ENCODE results near the gene RNF41.

The RNF41 gene

DNA sequence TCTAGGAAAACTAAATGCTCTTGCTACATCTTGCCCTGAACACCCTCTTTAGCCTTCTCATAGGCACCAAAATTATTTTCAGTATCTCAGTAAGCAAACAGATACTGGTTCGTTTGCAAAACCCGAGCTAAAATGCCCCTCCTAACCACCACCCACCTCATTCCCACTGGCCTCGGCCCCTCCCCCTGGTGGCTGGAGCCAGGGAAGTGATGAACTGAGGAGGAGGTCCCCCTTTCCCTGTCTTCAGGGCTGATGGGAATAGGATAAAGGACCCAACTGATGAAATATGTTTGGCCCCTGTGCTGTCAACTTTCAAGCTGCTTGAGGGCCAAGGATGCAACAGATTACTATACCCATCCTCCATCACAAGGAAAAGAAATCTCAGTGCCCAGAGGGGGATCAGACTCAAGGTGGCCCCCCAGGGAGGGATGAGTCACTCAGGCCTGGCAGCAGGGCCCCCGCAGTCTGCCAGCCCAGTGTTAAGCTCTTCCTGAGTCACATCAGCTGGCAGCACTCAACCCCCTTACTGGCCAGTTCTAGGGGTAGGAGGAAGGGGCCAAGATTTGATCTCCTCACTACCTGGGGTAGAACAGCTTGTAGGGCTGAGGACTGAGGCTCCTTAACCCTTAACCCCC, 34.7 kb upstream of the RNF41 start:
- no peak for DNase-seq (ENCODE audit: low read depth)
- TF ChIP-seq, protein P1, sequence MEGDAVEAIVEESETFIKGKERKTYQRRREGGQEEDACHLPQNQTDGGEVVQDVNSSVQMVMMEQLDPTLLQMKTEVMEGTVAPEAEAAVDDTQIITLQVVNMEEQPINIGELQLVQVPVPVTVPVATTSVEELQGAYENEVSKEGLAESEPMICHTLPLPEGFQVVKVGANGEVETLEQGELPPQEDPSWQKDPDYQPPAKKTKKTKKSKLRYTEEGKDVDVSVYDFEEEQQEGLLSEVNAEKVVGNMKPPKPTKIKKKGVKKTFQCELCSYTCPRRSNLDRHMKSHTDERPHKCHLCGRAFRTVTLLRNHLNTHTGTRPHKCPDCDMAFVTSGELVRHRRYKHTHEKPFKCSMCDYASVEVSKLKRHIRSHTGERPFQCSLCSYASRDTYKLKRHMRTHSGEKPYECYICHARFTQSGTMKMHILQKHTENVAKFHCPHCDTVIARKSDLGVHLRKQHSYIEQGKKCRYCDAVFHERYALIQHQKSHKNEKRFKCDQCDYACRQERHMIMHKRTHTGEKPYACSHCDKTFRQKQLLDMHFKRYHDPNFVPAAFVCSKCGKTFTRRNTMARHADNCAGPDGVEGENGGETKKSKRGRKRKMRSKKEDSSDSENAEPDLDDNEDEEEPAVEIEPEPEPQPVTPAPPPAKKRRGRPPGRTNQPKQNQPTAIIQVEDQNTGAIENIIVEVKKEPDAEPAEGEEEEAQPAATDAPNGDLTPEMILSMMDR (IDR thresholded peaks at IDR 0.05; ENCODE audit: control insufficient read depth, extremely low read depth, insufficient read depth): no peak
- no peak overlapping the region for H3K4me3 ChIP-seq (ENCODE audit: low read depth, low read length)

DNA sequence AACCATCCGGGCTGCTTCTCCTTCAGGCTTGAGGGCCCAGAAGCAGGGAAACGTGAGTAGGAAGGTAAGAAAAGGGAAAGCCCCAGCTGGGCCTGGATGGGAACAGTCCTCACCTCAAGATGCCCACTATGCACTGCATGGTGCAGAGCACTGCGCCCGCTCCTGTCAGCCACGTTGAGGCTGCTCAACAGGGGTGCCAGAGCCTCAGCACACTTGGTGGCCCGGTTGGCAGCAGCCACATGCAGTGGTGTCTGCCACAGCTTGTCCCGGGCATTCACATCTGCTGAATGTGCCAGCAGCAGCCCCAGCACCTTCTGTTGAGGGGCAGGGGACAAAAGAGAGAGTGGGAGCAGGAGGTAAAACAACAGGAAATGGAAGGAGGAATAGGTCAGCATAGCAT, 33.9 kb upstream of the RNF41 start:
- no peak for DNase-seq (ENCODE audit: low read depth)
- TF ChIP-seq, protein P1 (IDR thresholded peaks at IDR 0.05; ENCODE audit: control insufficient read depth, extremely low read depth, insufficient read depth): no peak
- no peak overlapping the region for H3K4me3 ChIP-seq (ENCODE audit: low read depth, low read length)

DNA sequence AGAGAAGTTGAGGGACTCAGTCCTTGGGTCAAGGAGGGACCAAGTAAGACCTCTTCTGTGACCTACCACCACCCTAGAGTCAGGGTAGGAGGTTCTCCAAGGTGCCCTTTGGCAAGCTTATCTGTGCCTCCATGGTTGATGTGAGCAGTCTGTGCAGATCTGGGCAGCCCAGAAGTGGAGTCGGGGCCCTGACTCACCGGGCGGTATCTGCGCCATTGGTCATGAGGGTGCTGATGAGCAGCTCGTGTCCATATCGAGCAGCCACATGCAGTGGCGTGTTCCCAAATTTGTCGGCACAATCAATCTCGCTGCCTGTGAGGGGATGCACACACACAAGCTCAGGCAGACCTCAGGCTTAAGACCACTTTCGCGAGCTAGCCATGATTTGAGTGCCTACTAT, 31.4 kb upstream of the RNF41 start:
- TF ChIP-seq, protein P1 (IDR thresholded peaks at IDR 0.05; ENCODE audit: control insufficient read depth, extremely low read depth, insufficient read depth): no peak
- DNase-seq (ENCODE audit: low read depth): no peak
- no peak overlapping the region for H3K4me3 ChIP-seq (ENCODE audit: low read depth, low read length)

DNA sequence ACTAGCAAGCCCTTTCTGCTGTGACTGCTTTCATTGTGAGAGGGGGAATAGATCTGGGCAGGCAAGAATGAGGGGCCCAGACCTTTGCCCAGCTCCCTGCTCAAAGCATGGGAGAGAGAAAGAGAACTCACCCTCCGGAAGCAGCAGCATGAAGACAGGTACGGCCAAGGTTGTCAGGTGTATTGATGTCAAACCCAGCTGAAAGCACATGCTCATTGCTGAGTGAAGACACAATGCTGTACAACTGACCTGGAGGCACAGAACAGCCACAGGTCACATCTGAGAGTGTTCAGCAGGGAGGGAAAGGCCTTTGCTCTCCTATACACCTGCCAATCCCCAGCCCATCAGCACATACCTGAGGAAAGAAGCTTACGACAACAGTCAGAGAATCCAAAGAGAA, 30.9 kb upstream of the RNF41 start:
- no peak overlapping the region for H3K4me3 ChIP-seq (ENCODE audit: low read depth, low read length)

DNA sequence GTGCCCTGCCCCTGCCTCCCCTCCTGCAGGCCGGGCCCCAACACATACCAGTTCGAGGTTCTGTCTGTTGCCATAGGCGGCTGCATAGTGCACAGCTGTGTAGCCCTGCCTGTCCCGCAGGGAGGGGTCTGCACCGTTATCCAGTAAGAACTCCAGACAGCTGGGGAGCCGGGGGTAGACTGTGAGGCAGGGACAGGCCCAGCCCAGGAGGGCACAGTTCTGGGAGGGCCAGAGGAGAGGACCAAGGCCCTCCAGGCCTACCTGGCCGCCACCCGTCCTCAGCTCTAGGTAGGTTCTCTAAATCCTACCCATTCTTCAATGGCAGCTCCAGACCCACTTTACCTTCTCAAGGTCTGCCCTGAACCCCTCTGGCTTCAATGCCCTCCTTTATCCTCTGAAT, 27.0 kb upstream of the RNF41 start:
- TF ChIP-seq, protein P1 (IDR thresholded peaks at IDR 0.05; ENCODE audit: control insufficient read depth, extremely low read depth, insufficient read depth): no peak
- H3K4me3 ChIP-seq (ENCODE audit: low read depth, low read length): no peak overlapping the region
- no peak for DNase-seq (ENCODE audit: low read depth)

More for the DNA sequence above, 30.9 kb upstream of the RNF41 start:
- TF ChIP-seq, protein P1 (IDR thresholded peaks at IDR 0.05; ENCODE audit: control insufficient read depth, extremely low read depth, insufficient read depth): no peak
- DNase-seq (ENCODE audit: low read depth): no peak

DNA sequence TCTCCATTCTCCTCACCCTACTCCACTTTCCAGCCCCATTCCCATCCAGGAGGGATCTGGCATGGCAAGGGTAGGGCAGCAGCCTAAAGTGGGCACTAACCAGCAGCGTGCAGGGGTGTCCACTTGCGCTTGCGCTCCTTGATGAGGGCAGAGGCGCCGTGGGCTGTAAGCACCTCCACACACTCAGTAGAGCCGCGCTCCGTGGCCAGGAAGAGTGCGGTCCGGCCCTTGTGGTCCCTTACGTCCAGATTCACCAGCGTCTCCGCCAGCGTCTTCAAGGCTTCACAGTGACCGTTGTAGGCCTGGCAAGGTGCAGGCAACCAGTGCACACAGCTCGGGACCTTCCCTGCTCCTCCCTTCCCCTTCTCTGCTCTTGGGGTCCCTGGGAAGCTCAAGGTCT, 26.2 kb upstream of the RNF41 start:
- no peak for DNase-seq (ENCODE audit: low read depth)
- no peak overlapping the region for H3K4me3 ChIP-seq (ENCODE audit: low read depth, low read length)
- TF ChIP-seq, protein P1 (IDR thresholded peaks at IDR 0.05; ENCODE audit: control insufficient read depth, extremely low read depth, insufficient read depth): no peak

DNA sequence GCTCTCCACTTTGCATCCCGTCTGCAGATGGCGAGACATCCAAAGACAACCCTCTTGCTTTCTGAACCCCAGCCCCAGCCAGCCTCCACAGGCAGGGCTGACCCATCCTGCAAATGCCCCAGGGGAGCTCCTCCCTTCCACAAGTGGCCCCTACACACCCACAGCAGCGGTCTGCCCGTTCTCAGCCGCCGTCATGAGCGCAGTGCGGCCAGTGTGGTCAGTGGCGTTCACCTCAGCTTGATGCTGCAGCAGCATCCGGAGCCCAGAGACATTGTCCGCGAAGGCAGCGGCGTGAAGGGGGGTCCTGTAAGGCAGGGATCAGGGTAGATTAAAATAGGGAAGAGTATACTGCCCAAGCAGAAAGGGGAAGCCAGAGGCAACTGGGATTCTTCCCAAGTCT, 22.8 kb upstream of the RNF41 start:
- H3K4me3 ChIP-seq (ENCODE audit: low read depth, low read length): no peak overlapping the region
- TF ChIP-seq, protein P1 (IDR thresholded peaks at IDR 0.05; ENCODE audit: control insufficient read depth, extremely low read depth, insufficient read depth): no peak
- DNase-seq (ENCODE audit: low read depth): no peak
